ENCODE measurements around the gene FAXDC2. TPM values are rescaled to one million over a fixed set of nuclear protein-coding genes. Genes with fewer than 3 reads are reported as not detected.

Gene FAXDC2
- total and polyA plus RNA-seq, 9 of the 15 experiments (the other 6 are each of a cell fraction or from before 2014, with no cell fraction given) = 2.4 to 30.0 (median 9.9) TPM

DNA sequence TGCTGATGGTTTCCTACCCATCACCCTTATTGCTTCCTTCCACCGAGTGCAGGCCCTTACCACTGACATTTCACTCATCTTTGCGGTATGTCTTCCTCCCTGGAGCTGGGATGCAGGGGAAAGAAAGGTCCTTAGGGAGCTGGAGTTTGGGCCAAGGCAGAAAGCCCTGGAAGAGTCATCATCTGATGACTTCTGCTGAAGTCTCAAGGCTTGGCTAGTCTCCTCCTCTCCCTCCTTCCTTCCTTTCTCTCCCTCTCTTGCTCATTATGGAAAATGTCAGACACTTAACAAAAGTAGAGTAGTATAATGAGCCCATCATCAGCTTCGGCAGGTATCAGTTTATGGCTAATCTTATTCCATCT is 55.2 kb downstream of the FAXDC2 start (continued):
- no peak for TF ChIP-seq PHF8 (IDR thresholded peaks at IDR 0.05; ENCODE audit: borderline replicate concordance, low read length)

DNA sequence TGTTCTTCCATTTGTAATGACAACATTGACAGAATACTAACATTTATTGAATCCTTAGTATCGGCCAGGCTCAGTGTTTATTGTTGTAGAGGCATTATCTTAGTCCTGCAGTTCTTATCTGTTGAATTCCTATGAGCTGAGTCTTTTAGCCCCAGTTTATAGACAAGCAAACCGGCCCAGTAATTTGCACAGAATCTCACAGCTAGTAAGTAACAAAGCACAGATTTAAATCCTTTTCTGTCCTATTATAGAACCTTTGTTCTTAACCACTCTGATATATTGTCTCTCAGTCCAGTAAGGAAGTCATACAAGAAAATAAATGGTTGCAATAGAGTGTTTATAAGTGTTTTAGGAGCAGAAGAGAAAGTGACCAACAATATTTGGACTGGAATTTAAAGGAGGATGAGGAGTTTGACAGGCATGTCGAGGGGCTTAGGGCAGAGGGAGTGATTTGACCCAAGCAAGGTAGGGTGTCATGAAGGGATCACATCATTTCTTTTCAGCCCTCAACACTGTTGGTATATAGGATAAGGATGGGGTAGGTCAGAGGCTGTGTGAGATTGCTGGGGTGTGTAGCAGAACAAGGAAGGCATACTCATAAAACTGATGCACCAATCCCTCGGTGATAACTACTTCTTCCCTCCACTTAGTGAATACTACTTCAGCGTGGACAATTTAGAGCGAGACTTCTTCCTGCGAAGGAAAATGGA is 55.7 kb downstream of the FAXDC2 start:
- Histone ChIP-seq H2AFZ (ENCODE audit: low read depth, low read length) (no peak overlapping the region), H3K9ac (ENCODE audit: insufficient read depth in 1 of 2, low read depth in 2 of 2, low read length in 2 of 2) (no peak overlapping the region), H3K9me3 (replicated peaks; ENCODE audit: control insufficient read depth, insufficient read depth, low read depth, low read length) (no peaks in the 10 kb centered on the region), H3K9me1 (ENCODE audit: control insufficient read depth, insufficient read depth, low read length) (peaks cover 4% of the 10 kb centered on the region), H3K36me3 (ENCODE audit: control insufficient read depth, insufficient read depth, low read length) (peaks cover 93% of the 10 kb centered on the region), H3K4me2 (ENCODE audit: insufficient read depth, low read length) (no peak overlapping the region), H3K27me3 (ENCODE audit: control insufficient read depth in 2 of 2, insufficient read depth in 2 of 2, low read length in 2 of 2) (no peaks in the 10 kb centered on the region), H3K4me1 (replicated peaks in 1 of 2; ENCODE audit: control insufficient read depth in 2 of 2, insufficient read depth in 2 of 2, low read length in 2 of 2) (no peaks in the 10 kb centered on the region; a peak in 1 of 5 replicates), H3K79me2 (ENCODE audit: control insufficient read depth, insufficient read depth, low read length) (peaks cover 59% of the 10 kb centered on the region), H3K4me3 (no peak overlapping the region), H4K20me1 (replicated peaks; ENCODE audit: control insufficient read depth, insufficient read depth, low read length) (peaks cover 11% of the 10 kb centered on the region; the same call in 1 of the 2 replicates), H3K27ac (ENCODE audit: extremely low read depth, low read depth, low read length) (no peak overlapping the region)
- DNase-seq (ENCODE audit: extremely low read depth in 1 of 4, low spot score in 3 of 4) = no peak
- FAIRE-seq = no peak
- TSS peak; percentile 12 for BruUV-seq (replicated peaks)
- intact Hi-C loops (cut with micrococcal nuclease) = no loop called here
- ATAC-seq = no peak
- in situ Hi-C loops (cut with MboI) = no loop called here
- POLR2A ChIA-PET = interaction anchor here (0.9 kb wide), 1 partner anchor 34 kb away, joined by 3 read pairs; no protein-coding TSS in a partner anchor
- no peak for TF ChIP-seq MECOM (CRISPR knock-in tag; IDR thresholded peaks at IDR 0.05)
- no peak for TF ChIP-seq SRSF9 (IDR thresholded peaks at IDR 0.05; ENCODE audit: borderline replicate concordance, low read depth, low read length)
- TF ChIP-seq, protein P1, sequence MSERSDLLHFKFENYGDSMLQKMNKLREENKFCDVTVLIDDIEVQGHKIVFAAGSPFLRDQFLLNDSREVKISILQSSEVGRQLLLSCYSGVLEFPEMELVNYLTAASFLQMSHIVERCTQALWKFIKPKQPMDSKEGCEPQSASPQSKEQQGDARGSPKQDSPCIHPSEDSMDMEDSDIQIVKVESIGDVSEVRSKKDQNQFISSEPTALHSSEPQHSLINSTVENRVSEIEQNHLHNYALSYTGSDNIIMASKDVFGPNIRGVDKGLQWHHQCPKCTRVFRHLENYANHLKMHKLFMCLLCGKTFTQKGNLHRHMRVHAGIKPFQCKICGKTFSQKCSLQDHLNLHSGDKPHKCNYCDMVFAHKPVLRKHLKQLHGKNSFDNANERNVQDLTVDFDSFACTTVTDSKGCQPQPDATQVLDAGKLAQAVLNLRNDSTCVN (CRISPR knock-in tag; IDR thresholded peaks at IDR 0.05) = no peak
- TF ChIP-seq KDM1A (IDR thresholded peaks at IDR 0.05) = peak; percentile 61 to 65
- no peak for TF ChIP-seq ZNF764 (CRISPR knock-in tag; IDR thresholded peaks at IDR 0.05; ENCODE audit: low read depth)
- TF ChIP-seq FOSL1 (tag; conservative IDR thresholded peaks at IDR 0.05) = peak; percentile 82
- CTCF ChIA-PET (ENCODE audit: low intra/inter-chr PET ratio) = no interaction called here
- WGBS (ENCODE audit: insufficient coverage, low coverage, missing lambda C conversion rate) = 68% methylated on average over 7 of the region's 7 CpGs

All from K562 (cell line).